CD1c-positive myeloid dendritic cell (primary cell): Measurements from ENCODE around the gene CD209.
A peak's percentile ranks its signal among the peaks of the same experiment; 100 is the strongest.
"Not testable (repeated sequence)": the region's sequence is repeated elsewhere in the genome, so short reads cannot be mapped to it uniquely, and the experiment has no call there.

Source experiments
- DNase-seq: peaks from one replicate; pipeline ENCODE4 v3.0.0-alpha.2; 2016; ENCODE audit errors: extremely low spot score

CD209 gene, protein sequence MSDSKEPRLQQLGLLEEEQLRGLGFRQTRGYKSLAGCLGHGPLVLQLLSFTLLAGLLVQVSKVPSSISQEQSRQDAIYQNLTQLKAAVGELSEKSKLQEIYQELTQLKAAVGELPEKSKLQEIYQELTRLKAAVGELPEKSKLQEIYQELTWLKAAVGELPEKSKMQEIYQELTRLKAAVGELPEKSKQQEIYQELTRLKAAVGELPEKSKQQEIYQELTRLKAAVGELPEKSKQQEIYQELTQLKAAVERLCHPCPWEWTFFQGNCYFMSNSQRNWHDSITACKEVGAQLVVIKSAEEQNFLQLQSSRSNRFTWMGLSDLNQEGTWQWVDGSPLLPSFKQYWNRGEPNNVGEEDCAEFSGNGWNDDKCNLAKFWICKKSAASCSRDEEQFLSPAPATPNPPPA

GRCh38 chr19:7746903-7747884, at the start of gene CD209:
Gene CD209 (minus strand): TSS chr19:7747534. CDS start chr19:7747511, 23 bp downstream.
- peak; percentile 84 for DNase-seq

- no peak for DNase-seq
Observed at GRCh38 chr19:7795555-7796161, 48.3 kb upstream of the CD209 start.

DNA sequence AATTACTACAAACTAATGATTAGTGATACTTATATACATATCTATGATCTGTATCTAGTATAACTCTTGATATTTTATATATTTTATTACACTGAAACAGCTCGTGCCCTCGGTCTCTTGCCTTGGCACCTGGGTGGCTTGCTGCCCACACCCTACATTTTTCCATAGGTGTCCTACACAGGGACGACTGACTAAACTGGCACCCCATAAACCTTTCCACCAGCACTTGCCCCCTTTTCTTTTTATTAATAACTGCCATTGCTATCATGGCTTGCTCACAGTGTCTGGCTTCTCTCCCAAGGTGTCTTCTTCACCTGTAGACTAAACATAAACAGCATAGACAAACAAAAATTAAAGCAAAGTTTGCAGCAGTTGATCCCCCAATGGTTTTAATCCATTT, 46.2 kb upstream of the CD209 start:
- DNase-seq, result no peak

- not testable (repeated sequence) for DNase-seq
Observed at GRCh38 chr19:7792701-7793100, 45.4 kb upstream of the CD209 start.

GRCh38 chr19:7792281-7792680, 44.9 kb upstream of the CD209 start:
- DNase-seq, result no peak

GRCh38 chr19:7790416-7790815, 43.1 kb upstream of the CD209 start:
- DNase-seq, result no peak

GRCh38 chr19:7789447-7789846, 42.1 kb upstream of the CD209 start:
- DNase-seq, result no peak

DNA sequence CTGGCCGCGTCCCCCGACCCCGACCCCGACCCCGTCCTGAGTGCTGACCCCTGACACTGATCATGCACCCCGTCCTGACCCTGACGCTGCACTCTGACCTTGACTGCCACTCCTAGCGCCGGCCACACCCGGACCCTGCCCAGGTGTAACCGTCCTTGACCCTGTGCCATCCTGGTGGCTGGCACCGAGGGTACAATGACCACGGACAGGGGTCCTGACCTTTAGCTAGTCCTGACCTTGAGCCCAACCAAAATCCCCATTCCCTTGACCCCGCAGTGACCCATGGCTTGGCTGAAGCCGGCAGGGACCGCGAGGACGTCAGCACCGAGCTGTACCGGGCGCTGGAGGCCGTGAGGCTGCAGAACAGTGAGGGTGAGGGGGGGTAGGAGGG, 41.6 kb upstream of the CD209 start:
- no peak for DNase-seq

- DNase-seq, result no peak
Observed at GRCh38 chr19:7788178-7788932, 41.0 kb upstream of the CD209 start.

GRCh38 chr19:7787602-7788177, 40.4 kb upstream of the CD209 start:
- no peak for DNase-seq

DNA sequence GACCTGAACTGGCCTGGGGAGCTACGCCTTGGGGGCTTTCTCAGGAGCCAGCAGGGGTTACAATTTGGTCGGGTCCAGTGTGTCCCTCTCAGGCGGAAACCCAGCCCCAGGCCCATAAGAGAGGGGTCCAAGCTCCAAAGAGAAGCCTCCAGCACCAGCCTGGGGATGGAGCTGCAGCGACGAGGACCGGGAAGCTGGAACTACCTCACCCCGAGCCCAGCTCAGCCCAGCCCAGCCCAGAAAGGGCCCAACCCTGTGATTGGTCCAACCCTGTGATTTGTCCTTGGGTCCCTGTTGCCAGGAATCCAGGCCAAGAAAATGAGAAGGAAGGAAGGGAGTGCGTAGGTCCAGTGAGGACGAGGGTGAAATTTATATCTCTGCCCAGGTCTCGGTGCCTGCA, 39.8 kb upstream of the CD209 start:
- DNase-seq, result no peak

GRCh38 chr19:7784856-7785255, 37.5 kb upstream of the CD209 start:
- DNase-seq, result no peak

DNA sequence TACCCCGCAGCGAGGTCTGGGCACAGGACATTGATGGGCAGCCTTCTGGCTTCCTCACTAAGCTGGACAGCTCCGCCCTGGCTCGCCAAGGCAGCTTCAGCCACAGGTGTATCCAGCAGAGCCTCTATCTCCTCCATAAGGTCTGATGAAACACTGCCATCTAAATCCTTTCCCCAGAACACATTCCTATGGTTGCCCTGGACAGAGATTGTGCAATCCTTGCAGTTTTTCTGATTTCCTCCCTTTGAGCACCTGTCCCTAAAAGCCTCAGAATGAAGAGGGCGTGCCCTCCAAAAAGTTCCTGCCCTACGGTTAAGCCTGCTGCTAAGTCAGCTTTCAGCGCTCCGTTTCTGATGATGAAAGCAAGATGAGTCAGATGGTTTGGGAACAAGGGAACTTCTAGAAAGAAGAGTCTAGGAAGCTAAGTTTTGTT, 36.7 kb upstream of the CD209 start:
- peak; percentile 55 for DNase-seq

DNA sequence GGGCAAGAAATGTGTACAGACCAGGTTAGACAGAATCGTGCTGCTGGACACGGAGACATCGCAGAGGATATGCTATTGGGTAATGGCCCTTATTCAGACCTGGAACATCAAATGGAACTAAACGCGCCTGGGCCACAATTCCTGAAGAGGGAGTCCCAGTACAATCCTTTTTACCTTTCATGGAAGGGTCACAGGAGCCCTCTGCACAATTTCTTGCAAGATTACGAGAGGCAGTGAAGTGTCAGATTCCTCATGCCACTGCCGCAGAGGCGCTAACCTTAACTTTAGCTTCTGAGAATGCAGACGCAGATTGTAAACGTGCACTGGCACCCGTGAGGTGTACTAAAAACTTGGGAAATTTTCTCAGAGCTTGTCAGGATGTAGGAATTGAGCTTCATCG, 33.8 kb upstream of the CD209 start:
- DNase-seq, result no peak

DNA sequence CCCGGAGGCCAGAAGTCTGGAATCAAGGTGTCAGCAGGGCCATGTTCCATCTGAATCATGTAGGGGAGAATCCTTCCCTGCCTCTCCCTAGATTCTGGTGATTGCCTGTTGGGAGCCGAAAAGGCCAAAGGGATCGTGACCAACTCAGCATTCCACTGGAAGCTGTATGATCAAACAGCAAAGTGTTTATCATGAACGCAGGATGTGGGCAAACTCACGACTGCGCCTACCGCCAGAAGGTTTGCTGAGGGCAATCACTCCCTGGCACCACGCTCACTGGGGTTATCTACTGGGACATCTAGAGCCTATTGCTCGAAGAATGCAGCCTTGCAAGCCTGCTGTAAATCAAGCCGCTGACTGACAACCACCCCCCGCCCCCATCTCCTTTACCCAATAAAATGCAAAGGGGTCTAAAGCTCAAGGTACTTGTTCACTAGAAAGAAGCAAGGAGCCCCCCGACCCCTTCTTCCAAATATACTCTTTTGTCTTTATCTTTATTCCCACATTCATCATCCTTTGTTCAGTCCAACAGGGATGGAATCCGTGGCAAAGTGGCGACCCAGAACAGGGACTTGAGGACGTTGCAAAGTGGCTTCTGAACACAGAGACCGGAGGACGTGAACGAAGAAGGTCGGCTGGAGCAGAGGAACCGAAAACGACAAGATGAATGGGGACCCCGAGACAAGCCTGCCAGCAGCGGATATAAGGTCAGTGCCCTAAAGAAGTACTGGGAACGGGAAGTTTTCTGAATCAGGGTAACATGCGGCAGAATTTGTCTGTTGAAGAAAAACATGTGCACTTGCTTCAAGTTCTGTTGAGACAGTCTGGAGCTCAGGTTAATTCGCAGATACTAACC, 32.5 kb upstream of the CD209 start:
- DNase-seq, result no peak

DNA sequence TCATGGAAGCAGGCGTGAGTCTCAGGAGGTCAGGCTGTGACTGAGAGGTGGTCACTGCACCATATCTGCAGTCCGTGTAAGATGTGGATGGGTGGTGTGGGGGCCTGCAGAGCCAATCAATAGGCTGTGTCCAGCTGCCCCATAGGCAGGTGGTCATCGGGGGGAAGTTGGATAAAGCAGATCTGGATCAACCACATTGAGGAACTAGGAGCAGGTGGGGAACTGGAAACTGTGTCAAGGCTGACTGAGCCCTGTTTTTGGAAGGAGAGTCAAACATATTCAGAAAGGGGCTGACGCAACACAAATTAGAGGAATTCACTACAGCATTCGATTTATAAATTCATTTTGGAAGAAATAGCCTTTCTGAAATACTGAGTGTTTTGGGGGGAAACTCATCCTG, 30.7 kb upstream of the CD209 start:
- peak; percentile 81 for DNase-seq

- no peak for DNase-seq
Observed at GRCh38 chr19:7775761-7776160, 28.4 kb upstream of the CD209 start.

- DNase-seq, result no peak
Observed at GRCh38 chr19:7773841-7774240, 26.5 kb upstream of the CD209 start.

GRCh38 chr19:7772752-7773291, 25.5 kb upstream of the CD209 start:
- DNase-seq, result peak; percentile 85

GRCh38 chr19:7771072-7771471, 23.7 kb upstream of the CD209 start:
- DNase-seq, result no peak
